GM19324 (cell line): Measurements from ENCODE around the gene LRRN4CL.

Source experiments
- ATAC-seq: cut with Tn5 transposase; IDR thresholded peaks from one replicate; pipeline ENCODE4 v1.9.1; 2021; ENCODE audit warnings: mild to moderate bottlenecking, moderate library complexity; ENCODE audit not compliant: unreplicated experiment, low FRiP score

The LRRN4CL gene

GRCh38 chr11:62648967-62649364 lies 40.4 kb downstream of the LRRN4CL start:
- no peak for ATAC-seq

GRCh38 chr11:62648185-62648966 lies 41.0 kb downstream of the LRRN4CL start:
- no peak for ATAC-seq

GRCh38 chr11:62647609-62648005 lies 41.7 kb downstream of the LRRN4CL start:
- ATAC-seq = no peak

- no peak for ATAC-seq
Observed at GRCh38 chr11:62646825-62647608, 42.3 kb downstream of the LRRN4CL start.

- ATAC-seq = peak; percentile 95
Observed at GRCh38 chr11:62645946-62646824, 43.1 kb downstream of the LRRN4CL start, which contains the start of gene GANAB. TSS of gene GANAB (minus strand) at chr11:62646613. CDS start at chr11:62646599, 14 bp downstream.

- no peak for ATAC-seq
Observed at GRCh38 chr11:62645671-62645945, 43.7 kb downstream of the LRRN4CL start.

- no peak for ATAC-seq
Observed at GRCh38 chr11:62644220-62644619, 45.1 kb downstream of the LRRN4CL start.
